Dedifferentiated amniotic fluid mesenchymal stem cell (primary cell): Measurements from ENCODE around the gene PEMT.
A peak's percentile ranks its signal among the peaks of the same experiment; 100 is the strongest.

Experiments
- DNase-seq: peaks from one replicate; pipeline ENCODE4 v3.0.0-alpha.2; 2016; ENCODE audit errors: extremely low spot score

PEMT gene

GRCh38 chr17:17514993-17515933, 76.2 kb downstream of the PEMT start:
- no peak for DNase-seq

GRCh38 chr17:17514361-17514992, 77.0 kb downstream of the PEMT start:
- no peak for DNase-seq

GRCh38 chr17:17513626-17514025, 77.9 kb downstream of the PEMT start:
- no peak for DNase-seq

- DNase-seq, result no peak
Observed at GRCh38 chr17:17512866-17513265, 78.6 kb downstream of the PEMT start.

- DNase-seq, result peak; percentile 63
Observed at GRCh38 chr17:17511881-17512858, 79.3 kb downstream of the PEMT start.

- DNase-seq, result no peak
Observed at GRCh38 chr17:17511293-17511741, 80.2 kb downstream of the PEMT start.

GRCh38 chr17:17510456-17511292, 80.8 kb downstream of the PEMT start:
- no peak for DNase-seq

- no peak for DNase-seq
Observed at GRCh38 chr17:17509601-17510425, 81.7 kb downstream of the PEMT start.

GRCh38 chr17:17508646-17509591, 82.6 kb downstream of the PEMT start:
- no peak for DNase-seq

GRCh38 chr17:17508019-17508535, 83.4 kb downstream of the PEMT start:
- no peak for DNase-seq

- DNase-seq, result no peak
Observed at GRCh38 chr17:17507465-17508011, 84.0 kb downstream of the PEMT start.

GRCh38 chr17:17506893-17507464, 84.5 kb downstream of the PEMT start:
- DNase-seq, result no peak

- no peak for DNase-seq
Observed at GRCh38 chr17:17506181-17506741, 85.2 kb downstream of the PEMT start.

GRCh38 chr17:17505610-17506171, 85.8 kb downstream of the PEMT start:
- no peak for DNase-seq

- DNase-seq, result no peak
Observed at GRCh38 chr17:17505151-17505550, 86.4 kb downstream of the PEMT start.

- DNase-seq, result no peak
Observed at GRCh38 chr17:17504341-17505140, 87.0 kb downstream of the PEMT start.
